Measurements from ENCODE around the gene SH3PXD2A.

GRCh38 chr10:103668351-103669242 lies 186.8 kb downstream of the SH3PXD2A start:
- TF ChIP-seq CTCF (IDR thresholded peaks at IDR 0.05) (no peak), POLR2A (IDR thresholded peaks at IDR 0.05) (no peak)
